ENCODE data around the gene MYL9. TPM values are rescaled to one million over a fixed set of nuclear protein-coding genes. Genes with fewer than 3 reads are reported as not detected.

MYL9 gene
- total RNA-seq, 2 experiments from 2014 or later: not detected

DNA sequence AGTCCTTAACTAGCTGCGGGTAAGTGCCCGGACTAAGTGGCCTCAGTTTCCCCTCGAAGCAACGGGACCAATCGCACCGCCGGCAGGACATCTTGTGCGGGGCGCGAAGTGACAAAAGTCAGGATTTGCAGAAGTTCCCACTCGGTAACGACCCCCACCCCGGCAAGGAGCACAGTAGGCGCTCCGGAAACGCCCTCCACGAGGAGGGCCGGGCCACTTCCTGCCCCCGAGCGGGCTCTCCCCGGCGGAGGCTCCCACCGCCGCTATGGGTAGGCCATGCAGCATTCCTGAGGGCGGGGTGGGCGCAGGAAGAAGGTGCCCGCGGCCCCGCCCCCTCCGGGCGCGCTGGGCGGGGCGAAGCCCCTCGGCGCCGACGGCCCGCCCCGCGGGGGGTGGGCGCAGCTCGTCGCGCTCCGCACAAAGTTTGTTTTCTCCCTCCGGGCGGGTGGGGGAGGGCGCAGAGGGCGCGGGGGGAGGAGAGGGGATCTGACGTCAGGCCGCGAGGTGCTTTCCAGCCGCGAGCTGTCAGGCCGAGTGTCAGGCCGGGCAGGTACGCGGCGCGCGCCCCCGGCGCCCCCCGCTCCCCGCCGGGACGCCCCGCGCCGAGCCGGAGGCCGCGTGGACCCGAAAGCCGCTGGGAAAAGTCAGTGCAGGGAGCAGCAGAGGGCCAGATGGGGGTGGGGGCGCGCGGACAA lies 31.9 kb downstream of the MYL9 start, which contains the start of gene TGIF2:
TGIF2 (plus strand) TSS at position 495 of the 695 bp plus-strand sequence. CDS start 5,178 bp downstream, outside the sequence.
- peak within 1 kb of the TSS; percentile 85 for H3K4me2 ChIP-seq (ENCODE audit: low read length)
- TF ChIP-seq EZH2phosphoT487 (IDR thresholded peaks at IDR 0.05; ENCODE audit: borderline replicate concordance, low read depth, low read length): no peak
- TF ChIP-seq, protein P1, sequence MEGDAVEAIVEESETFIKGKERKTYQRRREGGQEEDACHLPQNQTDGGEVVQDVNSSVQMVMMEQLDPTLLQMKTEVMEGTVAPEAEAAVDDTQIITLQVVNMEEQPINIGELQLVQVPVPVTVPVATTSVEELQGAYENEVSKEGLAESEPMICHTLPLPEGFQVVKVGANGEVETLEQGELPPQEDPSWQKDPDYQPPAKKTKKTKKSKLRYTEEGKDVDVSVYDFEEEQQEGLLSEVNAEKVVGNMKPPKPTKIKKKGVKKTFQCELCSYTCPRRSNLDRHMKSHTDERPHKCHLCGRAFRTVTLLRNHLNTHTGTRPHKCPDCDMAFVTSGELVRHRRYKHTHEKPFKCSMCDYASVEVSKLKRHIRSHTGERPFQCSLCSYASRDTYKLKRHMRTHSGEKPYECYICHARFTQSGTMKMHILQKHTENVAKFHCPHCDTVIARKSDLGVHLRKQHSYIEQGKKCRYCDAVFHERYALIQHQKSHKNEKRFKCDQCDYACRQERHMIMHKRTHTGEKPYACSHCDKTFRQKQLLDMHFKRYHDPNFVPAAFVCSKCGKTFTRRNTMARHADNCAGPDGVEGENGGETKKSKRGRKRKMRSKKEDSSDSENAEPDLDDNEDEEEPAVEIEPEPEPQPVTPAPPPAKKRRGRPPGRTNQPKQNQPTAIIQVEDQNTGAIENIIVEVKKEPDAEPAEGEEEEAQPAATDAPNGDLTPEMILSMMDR (conservative IDR thresholded peaks at IDR 0.05; ENCODE audit: low read length): no peak
- POLR2A ChIA-PET: interaction anchor here (0.6 to 1.8 kb wide), 4 partner anchors 21 to 87 kb away, joined by 4 to 10 read pairs (median 4); partner anchors contain the start of gene RAB5IF
- peaks cover 25% of the 10 kb centered on the region for H3K4me1 ChIP-seq (ENCODE audit: insufficient read depth, low read length, poor library complexity, severe bottlenecking)
- peak within 1 kb of the TSS; percentile 88 for H3K4me3 ChIP-seq (ENCODE audit: low read depth, low read length, poor library complexity, severe bottlenecking)
- intact Hi-C loops (cut with micrococcal nuclease; ENCODE audit: unreplicated experiment): loop anchor here (1.0 to 5.0 kb wide), 3 partner anchors 22 to 111 kb away; partner anchors contain the start of gene RAB5IF
- H3K36me3 ChIP-seq (ENCODE audit: insufficient read depth, low read length): peaks cover 19% of the 10 kb centered on the region
- H4K20me1 ChIP-seq (ENCODE audit: insufficient read depth, low read length): no peaks in the 10 kb centered on the region
- peaks cover 43% of the 10 kb centered on the region for H3K79me2 ChIP-seq (ENCODE audit: insufficient read depth, low read depth, low read length)
- CTCF ChIA-PET (ENCODE audit: unreplicated experiment): no interaction called here
- no peaks in the 10 kb centered on the region for H3K9me3 ChIP-seq (ENCODE audit: low read length)
- no peaks in the 10 kb centered on the region for H3K9me2 ChIP-seq (ENCODE audit: insufficient read depth, low read length)
- peak within 1 kb of the TSS; percentile 72 for H2AFZ ChIP-seq (ENCODE audit: low read length)
- peak; percentile 95 for DNase-seq (ENCODE audit: low spot score)
- peak within 1 kb of the TSS; percentile 69 for H3K27ac ChIP-seq (ENCODE audit: low read depth, low read length, poor library complexity, severe bottlenecking)
- BruUV-seq (replicated peaks): no TSS peak

- peak; percentile 51 for DNase-seq (ENCODE audit: low spot score)
- Histone ChIP-seq H4K20me1 (ENCODE audit: insufficient read depth, low read length) (no peaks in the 10 kb centered on the region), H3K4me3 (ENCODE audit: low read depth, low read length, poor library complexity, severe bottlenecking) (peak overlapping the region; percentile 88), H3K9me3 (ENCODE audit: low read length) (no peaks in the 10 kb centered on the region), H2AFZ (ENCODE audit: low read length) (peak overlapping the region; percentile 13; the same call in 1 of the 2 replicates), H3K4me1 (ENCODE audit: insufficient read depth, low read length, poor library complexity, severe bottlenecking) (peaks cover 25% of the 10 kb centered on the region), H3K9me2 (ENCODE audit: insufficient read depth, low read length) (no peaks in the 10 kb centered on the region), H3K4me2 (ENCODE audit: low read length) (peak overlapping the region; percentile 85), H3K36me3 (ENCODE audit: insufficient read depth, low read length) (peaks cover 25% of the 10 kb centered on the region), H3K79me2 (ENCODE audit: insufficient read depth, low read depth, low read length) (peaks cover 48% of the 10 kb centered on the region), H3K27ac (ENCODE audit: low read depth, low read length, poor library complexity, severe bottlenecking) (peak overlapping the region; percentile 69)
- ChIA-PET POLR2A (interaction anchor here (1.6 to 1.8 kb wide), 2 partner anchors 20 to 31 kb away, joined by 5 to 10 read pairs; partner anchors contain the start of gene RAB5IF), CTCF (ENCODE audit: unreplicated experiment) (no interaction called here)
- BruUV-seq (replicated peaks): no TSS peak
- TF ChIP-seq EZH2phosphoT487 (IDR thresholded peaks at IDR 0.05; ENCODE audit: borderline replicate concordance, low read depth, low read length): no peak
- TF ChIP-seq, protein P1 (conservative IDR thresholded peaks at IDR 0.05; ENCODE audit: low read length): 0 out of 2 replicates have a peak, but pooled peaks have one; percentile 30
- intact Hi-C loops (cut with micrococcal nuclease; ENCODE audit: unreplicated experiment): loop anchor here (1.0 to 5.0 kb wide), 3 partner anchors 21 to 112 kb away; partner anchors contain the start of gene RAB5IF
Observed at GRCh38 chr20:36573798-36574365, 32.6 kb downstream of the MYL9 start.
